Measurements from ENCODE around the gene PPP2R2B. TPM values are rescaled to one million over a fixed set of nuclear protein-coding genes. Genes with fewer than 3 reads are reported as not detected.
"Not testable (repeated sequence)": the region's sequence is repeated elsewhere in the genome, so short reads cannot be mapped to it uniquely, and the experiment has no call there.

PPP2R2B gene
- total RNA-seq, 1 donor = not detected

DNA sequence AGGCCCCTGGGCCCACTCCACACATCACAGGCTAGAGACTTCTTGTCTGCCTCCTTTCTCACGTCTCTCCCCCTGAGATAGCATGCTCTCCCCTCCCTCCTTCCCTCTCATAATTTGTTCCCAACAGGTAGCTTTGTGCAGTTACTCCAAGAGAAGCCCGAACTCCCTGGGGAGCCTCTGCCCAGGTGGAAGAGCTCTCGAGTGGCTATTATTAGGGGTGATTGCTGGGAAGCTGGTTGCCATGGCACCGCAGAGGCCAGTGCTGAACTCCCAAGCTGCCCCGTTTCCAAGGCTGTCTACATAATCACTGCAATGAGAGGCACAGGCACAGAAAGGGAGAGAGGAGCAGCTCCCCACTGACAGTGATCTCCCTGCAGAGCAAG, 257.9 kb downstream of the PPP2R2B start:
- Histone ChIP-seq H3K9me3 (ENCODE audit: low read depth, low read length) (no peaks in the 10 kb centered on the region), H3K27me3 (ENCODE audit: insufficient read depth, low read length) (no peaks in the 10 kb centered on the region), H4K20me1 (ENCODE audit: insufficient read depth, low read length) (no peaks in the 10 kb centered on the region), H3K27ac (ENCODE audit: low read depth, low read length) (no peak overlapping the region), H3K4me3 (ENCODE audit: insufficient read depth, low read length) (no peak overlapping the region), H3K4me1 (ENCODE audit: insufficient read depth, low read length) (no peaks in the 10 kb centered on the region), H3K36me3 (ENCODE audit: insufficient read depth, low read length) (no peaks in the 10 kb centered on the region), H2AFZ (ENCODE audit: low read length) (no peak overlapping the region), H3K4me2 (ENCODE audit: insufficient read depth, low read length) (no peak overlapping the region), H3K79me2 (ENCODE audit: insufficient read depth, low read length) (no peaks in the 10 kb centered on the region)
- TF ChIP-seq, protein P1, sequence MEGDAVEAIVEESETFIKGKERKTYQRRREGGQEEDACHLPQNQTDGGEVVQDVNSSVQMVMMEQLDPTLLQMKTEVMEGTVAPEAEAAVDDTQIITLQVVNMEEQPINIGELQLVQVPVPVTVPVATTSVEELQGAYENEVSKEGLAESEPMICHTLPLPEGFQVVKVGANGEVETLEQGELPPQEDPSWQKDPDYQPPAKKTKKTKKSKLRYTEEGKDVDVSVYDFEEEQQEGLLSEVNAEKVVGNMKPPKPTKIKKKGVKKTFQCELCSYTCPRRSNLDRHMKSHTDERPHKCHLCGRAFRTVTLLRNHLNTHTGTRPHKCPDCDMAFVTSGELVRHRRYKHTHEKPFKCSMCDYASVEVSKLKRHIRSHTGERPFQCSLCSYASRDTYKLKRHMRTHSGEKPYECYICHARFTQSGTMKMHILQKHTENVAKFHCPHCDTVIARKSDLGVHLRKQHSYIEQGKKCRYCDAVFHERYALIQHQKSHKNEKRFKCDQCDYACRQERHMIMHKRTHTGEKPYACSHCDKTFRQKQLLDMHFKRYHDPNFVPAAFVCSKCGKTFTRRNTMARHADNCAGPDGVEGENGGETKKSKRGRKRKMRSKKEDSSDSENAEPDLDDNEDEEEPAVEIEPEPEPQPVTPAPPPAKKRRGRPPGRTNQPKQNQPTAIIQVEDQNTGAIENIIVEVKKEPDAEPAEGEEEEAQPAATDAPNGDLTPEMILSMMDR (IDR thresholded peaks at IDR 0.05; ENCODE audit: extremely low read depth, low read depth, low read length) = no peak
- no peak for DNase-seq (ENCODE audit: insufficient read length, low spot score, missing footprints)

DNA sequence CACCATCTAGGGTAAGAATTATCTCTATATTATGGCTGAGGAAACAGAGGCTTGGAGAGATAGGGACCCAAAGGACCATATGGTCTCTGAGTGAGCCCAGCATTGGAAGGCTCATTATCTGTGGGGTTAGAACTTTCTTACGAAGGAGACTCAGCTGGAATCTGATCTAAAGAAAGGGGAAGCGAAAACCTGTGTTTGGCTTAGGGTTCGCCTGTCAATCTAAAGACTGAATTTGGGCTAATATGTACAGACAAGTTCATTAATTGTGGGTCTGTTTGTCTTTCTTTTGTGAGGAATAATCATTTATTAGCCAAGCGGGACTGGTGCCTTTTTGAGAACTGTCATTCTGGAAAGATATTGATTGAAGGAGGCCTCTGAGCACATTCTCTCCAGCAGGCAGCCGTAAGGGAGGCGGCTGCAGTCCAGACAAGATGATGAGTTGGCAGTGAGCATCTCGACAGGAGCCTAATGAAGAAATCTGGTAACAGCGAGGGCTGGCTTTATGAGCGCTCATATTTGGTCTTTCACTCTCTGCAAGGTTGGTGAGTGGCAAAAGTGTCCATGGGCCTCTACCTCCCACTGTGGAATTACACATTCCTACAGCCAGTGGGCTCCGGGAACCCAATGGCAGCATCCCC, 258.4 kb downstream of the PPP2R2B start:
- Histone ChIP-seq H4K20me1 (ENCODE audit: insufficient read depth, low read length) (no peaks in the 10 kb centered on the region), H3K79me2 (ENCODE audit: insufficient read depth, low read length) (no peaks in the 10 kb centered on the region), H3K27ac (ENCODE audit: low read depth, low read length) (no peak overlapping the region), H2AFZ (ENCODE audit: low read length) (no peak overlapping the region), H3K36me3 (ENCODE audit: insufficient read depth, low read length) (no peaks in the 10 kb centered on the region), H3K4me3 (ENCODE audit: insufficient read depth, low read length) (no peak overlapping the region), H3K27me3 (ENCODE audit: insufficient read depth, low read length) (no peaks in the 10 kb centered on the region), H3K4me1 (ENCODE audit: insufficient read depth, low read length) (no peaks in the 10 kb centered on the region), H3K4me2 (ENCODE audit: insufficient read depth, low read length) (no peak overlapping the region), H3K9me3 (ENCODE audit: low read depth, low read length) (no peaks in the 10 kb centered on the region)
- no peak for DNase-seq (ENCODE audit: insufficient read length, low spot score, missing footprints)
- TF ChIP-seq, protein P1 (IDR thresholded peaks at IDR 0.05; ENCODE audit: extremely low read depth, low read depth, low read length) = no peak

DNA sequence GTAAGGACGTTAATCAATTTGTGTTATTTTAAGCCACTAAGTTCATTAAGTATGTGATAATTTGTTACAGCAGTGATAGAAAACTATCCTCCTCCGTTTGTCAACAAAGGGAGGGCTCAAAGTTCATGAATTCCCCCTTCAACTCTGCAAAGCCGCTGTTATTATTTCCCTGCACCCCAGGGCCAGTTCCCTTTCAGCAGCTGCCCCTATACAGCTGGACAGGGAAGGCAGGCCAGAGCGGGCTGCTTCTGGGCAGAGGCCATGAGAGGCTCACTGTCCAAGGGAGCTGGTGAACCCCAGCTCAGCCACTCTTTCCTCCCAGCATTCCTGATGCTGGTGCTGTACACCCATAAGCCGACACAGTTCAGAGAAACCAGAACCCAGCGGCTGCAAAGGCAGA, 260.1 kb downstream of the PPP2R2B start:
- TF ChIP-seq, protein P1 (IDR thresholded peaks at IDR 0.05; ENCODE audit: extremely low read depth, low read depth, low read length) = no peak
- no peak for DNase-seq (ENCODE audit: insufficient read length, low spot score, missing footprints)

DNA sequence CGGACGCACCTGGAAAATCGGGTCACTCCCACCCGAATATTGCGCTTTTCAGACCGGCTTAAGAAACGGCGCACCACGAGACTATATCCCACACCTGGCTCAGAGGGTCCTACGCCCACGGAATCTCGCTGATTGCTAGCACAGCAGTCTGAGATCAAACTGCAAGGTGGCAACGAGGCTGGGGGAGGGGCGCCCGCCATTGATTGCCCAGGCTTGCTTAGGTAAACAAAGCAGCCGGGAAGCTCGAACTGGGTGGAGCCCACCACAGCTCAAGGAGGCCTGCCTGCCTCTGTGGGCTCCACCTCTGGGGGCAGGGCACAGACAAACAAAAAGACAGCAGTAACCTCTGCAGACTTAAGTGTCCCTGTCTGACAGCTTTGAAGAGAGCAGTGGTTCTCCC, 268.8 kb downstream of the PPP2R2B start:
- not testable (repeated sequence) for H3K4me2 ChIP-seq (ENCODE audit: insufficient read depth, low read length); H3K9me3 ChIP-seq (ENCODE audit: low read depth, low read length); H3K4me3 ChIP-seq (ENCODE audit: insufficient read depth, low read length); DNase-seq (ENCODE audit: insufficient read length, low spot score, missing footprints); H3K36me3 ChIP-seq (ENCODE audit: insufficient read depth, low read length); H3K27me3 ChIP-seq (ENCODE audit: insufficient read depth, low read length); H2AFZ ChIP-seq (ENCODE audit: low read length); H3K4me1 ChIP-seq (ENCODE audit: insufficient read depth, low read length); H3K79me2 ChIP-seq (ENCODE audit: insufficient read depth, low read length); H3K27ac ChIP-seq (ENCODE audit: low read depth, low read length); H4K20me1 ChIP-seq (ENCODE audit: insufficient read depth, low read length)

More for the DNA sequence above, 260.1 kb downstream of the PPP2R2B start:
- no peaks in the 10 kb centered on the region for H3K79me2 ChIP-seq (ENCODE audit: insufficient read depth, low read length)
- no peaks in the 10 kb centered on the region for H3K4me1 ChIP-seq (ENCODE audit: insufficient read depth, low read length)
- no peak overlapping the region for H3K4me2 ChIP-seq (ENCODE audit: insufficient read depth, low read length)
- no peak overlapping the region for H3K27ac ChIP-seq (ENCODE audit: low read depth, low read length)
- H3K4me3 ChIP-seq (ENCODE audit: insufficient read depth, low read length) = no peak overlapping the region
- H2AFZ ChIP-seq (ENCODE audit: low read length) = no peak overlapping the region
- no peaks in the 10 kb centered on the region for H3K27me3 ChIP-seq (ENCODE audit: insufficient read depth, low read length)
- H3K9me3 ChIP-seq (ENCODE audit: low read depth, low read length) = no peaks in the 10 kb centered on the region
- no peaks in the 10 kb centered on the region for H3K36me3 ChIP-seq (ENCODE audit: insufficient read depth, low read length)
- H4K20me1 ChIP-seq (ENCODE audit: insufficient read depth, low read length) = no peaks in the 10 kb centered on the region

All from osteoblast (primary cell).